ENCODE measurements around the gene FAM163A. TPM values are rescaled to one million over a fixed set of nuclear protein-coding genes. Genes with fewer than 3 reads are reported as not detected.
A peak's percentile ranks its signal among the peaks of the same experiment; 100 is the strongest.

FAM163A gene
- total and polyA plus RNA-seq, 9 of the 15 experiments (the other 6 are each of a cell fraction or from before 2014, with no cell fraction given), result not detected

DNA sequence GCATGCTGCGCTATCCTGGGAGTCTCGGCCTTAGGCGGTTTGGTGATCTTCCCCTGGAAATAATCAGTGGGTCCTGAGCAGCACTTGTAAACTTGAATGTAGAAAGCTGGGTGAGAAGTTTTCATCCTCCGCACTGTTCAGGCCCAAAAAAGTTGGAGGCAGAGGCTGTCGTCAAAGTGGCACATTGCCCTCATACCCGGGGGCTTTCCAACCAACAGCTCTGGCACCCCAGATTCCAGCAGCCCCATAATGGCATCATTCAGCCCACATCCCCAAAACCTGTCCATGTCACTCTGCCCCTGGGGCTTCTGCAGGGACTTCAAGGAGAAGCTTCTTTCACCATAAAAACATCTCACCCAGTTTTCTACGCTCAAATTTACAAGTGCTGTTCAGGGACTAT, 75.2 kb downstream of the FAM163A start:
- DNase-seq (ENCODE audit: extremely low read depth in 1 of 4, low spot score in 3 of 4) (no peak), FAIRE-seq (no peak), ATAC-seq (no peak)
- Histone ChIP-seq H3K4me1 (replicated peaks in 1 of 2; ENCODE audit: control insufficient read depth in 2 of 2, insufficient read depth in 2 of 2, low read length in 2 of 2) (peaks cover 20 to 27% of the 10 kb centered on the region in 2 experiments), H3K4me3 (no peak overlapping the region), H3K9me3 (replicated peaks; ENCODE audit: control insufficient read depth, insufficient read depth, low read depth, low read length) (no peaks in the 10 kb centered on the region), H3K4me2 (ENCODE audit: insufficient read depth, low read length) (peak overlapping the region; percentile 77), H3K36me3 (ENCODE audit: control insufficient read depth, insufficient read depth, low read length) (no peaks in the 10 kb centered on the region), H3K27ac (ENCODE audit: extremely low read depth, low read depth, low read length) (no peak overlapping the region), H3K27me3 (ENCODE audit: control insufficient read depth in 2 of 2, insufficient read depth in 2 of 2, low read length in 2 of 2) (peaks cover 27 to 43% of the 10 kb centered on the region in 2 experiments), H3K9me1 (ENCODE audit: control insufficient read depth, insufficient read depth, low read length) (no peaks in the 10 kb centered on the region), H3K79me2 (ENCODE audit: control insufficient read depth, insufficient read depth, low read length) (no peaks in the 10 kb centered on the region), H2AFZ (ENCODE audit: low read depth, low read length) (peak overlapping the region; percentile 70), H3K9ac (ENCODE audit: insufficient read depth in 1 of 2, low read depth in 2 of 2, low read length in 2 of 2) (peak overlapping the region in 1 of 2 experiments; percentile 2; a peak in 2 of 4 replicates), H4K20me1 (replicated peaks; ENCODE audit: control insufficient read depth, insufficient read depth, low read length) (peaks cover 3% of the 10 kb centered on the region; the same call in 1 of the 2 replicates)
- ChIA-PET CTCF (ENCODE audit: low intra/inter-chr PET ratio) (no interaction called here), POLR2A (interaction anchor here (0.6 to 2.1 kb wide), 13 partner anchors 9 to 1292 kb away, joined by 3 to 13 read pairs (median 3); no protein-coding TSS in a partner anchor)
- BruUV-seq (replicated peaks), result no TSS peak
- in situ Hi-C loops (cut with MboI) (no loop called here), intact Hi-C loops (cut with micrococcal nuclease) (loop anchor here (10.0 kb wide), 2 partner anchors 563 to 733 kb away; partner anchors contain the start of gene TOR3A)
- WGBS (ENCODE audit: insufficient coverage, low coverage, missing lambda C conversion rate), result 76% methylated on average over 7 of the region's 7 CpGs
- TF ChIP-seq TCFL5 (CRISPR knock-in tag; conservative IDR thresholded peaks at IDR 0.05) (no peak), ZKSCAN3 (CRISPR knock-in tag; IDR thresholded peaks at IDR 0.05) (0 out of 2 replicates have a peak, but pooled peaks have one; percentile 22), NFE2 (IDR thresholded peaks at IDR 0.05; ENCODE audit: low read depth) (no peak), CCAR2 (IDR thresholded peaks at IDR 0.05; ENCODE audit: low read depth, low read length) (no peak), SMC3 (conservative IDR thresholded peaks at IDR 0.05; ENCODE audit: insufficient read depth, low read depth, low read length) (0 out of 2 replicates have a peak, but pooled peaks have one; percentile 7), ESRRB (CRISPR knock-in tag; IDR thresholded peaks at IDR 0.05; ENCODE audit: borderline replicate concordance) (no peak), SAFB2 (IDR thresholded peaks at IDR 0.05; ENCODE audit: borderline replicate concordance, low read depth, low read length, severe bottlenecking) (no peak), TRIM28 (IDR thresholded peaks at IDR 0.05) (no peak), SRF (CRISPR knock-in tag; IDR thresholded peaks at IDR 0.05) (no peak), RBFOX2 (IDR thresholded peaks at IDR 0.05; ENCODE audit: low read depth, low read length) (no peak), NBN (IDR thresholded peaks at IDR 0.05; ENCODE audit: low read depth) (no peak), ZSCAN32 (CRISPR knock-in tag; IDR thresholded peaks at IDR 0.05) (0 out of 2 replicates have a peak, but pooled peaks have one; percentile 23), CHCHD3 (CRISPR knock-in tag; IDR thresholded peaks at IDR 0.05) (no peak), ZNF445 (CRISPR knock-in tag; IDR thresholded peaks at IDR 0.05; ENCODE audit: low read depth) (no peak), TEAD2 (tag; IDR thresholded peaks at IDR 0.05) (no peak)
- TF ChIP-seq, protein P1, sequence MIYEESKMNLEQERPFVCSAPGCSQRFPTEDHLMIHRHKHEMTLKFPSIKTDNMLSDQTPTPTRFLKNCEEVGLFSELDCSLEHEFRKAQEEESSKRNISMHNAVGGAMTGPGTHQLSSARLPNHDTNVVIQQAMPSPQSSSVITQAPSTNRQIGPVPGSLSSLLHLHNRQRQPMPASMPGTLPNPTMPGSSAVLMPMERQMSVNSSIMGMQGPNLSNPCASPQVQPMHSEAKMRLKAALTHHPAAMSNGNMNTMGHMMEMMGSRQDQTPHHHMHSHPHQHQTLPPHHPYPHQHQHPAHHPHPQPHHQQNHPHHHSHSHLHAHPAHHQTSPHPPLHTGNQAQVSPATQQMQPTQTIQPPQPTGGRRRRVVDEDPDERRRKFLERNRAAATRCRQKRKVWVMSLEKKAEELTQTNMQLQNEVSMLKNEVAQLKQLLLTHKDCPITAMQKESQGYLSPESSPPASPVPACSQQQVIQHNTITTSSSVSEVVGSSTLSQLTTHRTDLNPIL (CRISPR knock-in tag; IDR thresholded peaks at IDR 0.05), result no peak
- TF ChIP-seq, protein P2, sequence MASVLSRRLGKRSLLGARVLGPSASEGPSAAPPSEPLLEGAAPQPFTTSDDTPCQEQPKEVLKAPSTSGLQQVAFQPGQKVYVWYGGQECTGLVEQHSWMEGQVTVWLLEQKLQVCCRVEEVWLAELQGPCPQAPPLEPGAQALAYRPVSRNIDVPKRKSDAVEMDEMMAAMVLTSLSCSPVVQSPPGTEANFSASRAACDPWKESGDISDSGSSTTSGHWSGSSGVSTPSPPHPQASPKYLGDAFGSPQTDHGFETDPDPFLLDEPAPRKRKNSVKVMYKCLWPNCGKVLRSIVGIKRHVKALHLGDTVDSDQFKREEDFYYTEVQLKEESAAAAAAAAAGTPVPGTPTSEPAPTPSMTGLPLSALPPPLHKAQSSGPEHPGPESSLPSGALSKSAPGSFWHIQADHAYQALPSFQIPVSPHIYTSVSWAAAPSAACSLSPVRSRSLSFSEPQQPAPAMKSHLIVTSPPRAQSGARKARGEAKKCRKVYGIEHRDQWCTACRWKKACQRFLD (CRISPR knock-in tag; IDR thresholded peaks at IDR 0.05), result 0 out of 2 replicates have a peak, but pooled peaks have one; percentile 38
